ENCODE results near the gene FAM118A.
"Not testable (repeated sequence)": the region's sequence is repeated elsewhere in the genome, so short reads cannot be mapped to it uniquely, and the experiment has no call there.

FAM118A gene

GRCh38 chr22:45284705-45285262 is 24.9 kb upstream of the FAM118A start, which contains the start of gene UPK3A:
Gene UPK3A (plus strand): TSS chr22:45284949. CDS start chr22:45285014, 65 bp downstream.
- peak; percentile 67 for DNase-seq

GRCh38 chr22:45285263-45286058 is 24.3 kb upstream of the FAM118A start:
- no peak for DNase-seq

- no peak for DNase-seq
These were observed 22.7 kb upstream of the FAM118A start for GRCh38 chr22:45286854-45287551.

DNA sequence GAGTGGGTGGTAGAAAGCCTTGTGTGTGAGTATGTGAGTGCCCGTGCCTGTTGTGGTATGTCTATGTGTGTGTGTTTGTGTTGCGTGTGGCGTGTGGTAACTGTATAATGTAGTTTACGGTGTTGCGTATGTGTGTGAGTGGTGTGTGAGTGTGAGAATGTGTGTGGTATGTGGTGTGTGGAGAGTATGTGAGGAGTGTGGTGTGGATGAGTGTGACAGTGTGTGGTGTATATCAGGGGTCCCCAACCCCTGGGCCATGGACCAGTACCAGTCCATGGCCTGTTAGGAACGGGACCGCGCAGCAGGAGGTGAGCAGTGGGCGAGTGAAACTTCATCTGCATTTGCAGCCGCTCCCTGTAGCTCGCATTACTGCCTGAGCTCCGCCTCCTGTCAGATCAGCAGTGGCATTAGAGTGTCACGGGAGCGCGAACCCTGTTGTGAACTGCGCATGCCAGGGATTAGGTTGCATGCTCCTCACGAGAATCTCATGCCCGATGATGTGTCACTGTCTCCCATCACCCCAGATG is 19.3 kb upstream of the FAM118A start:
- DNase-seq: no peak

GRCh38 chr22:45291061-45291930 is 18.4 kb upstream of the FAM118A start:
- no peak for DNase-seq

- DNase-seq: no peak
These were observed 17.8 kb upstream of the FAM118A start for GRCh38 chr22:45291931-45292290.

- no peak for DNase-seq
These were observed 16.8 kb upstream of the FAM118A start for GRCh38 chr22:45292731-45293442.

GRCh38 chr22:45294030-45294429 is 15.7 kb upstream of the FAM118A start:
- DNase-seq: no peak

DNA sequence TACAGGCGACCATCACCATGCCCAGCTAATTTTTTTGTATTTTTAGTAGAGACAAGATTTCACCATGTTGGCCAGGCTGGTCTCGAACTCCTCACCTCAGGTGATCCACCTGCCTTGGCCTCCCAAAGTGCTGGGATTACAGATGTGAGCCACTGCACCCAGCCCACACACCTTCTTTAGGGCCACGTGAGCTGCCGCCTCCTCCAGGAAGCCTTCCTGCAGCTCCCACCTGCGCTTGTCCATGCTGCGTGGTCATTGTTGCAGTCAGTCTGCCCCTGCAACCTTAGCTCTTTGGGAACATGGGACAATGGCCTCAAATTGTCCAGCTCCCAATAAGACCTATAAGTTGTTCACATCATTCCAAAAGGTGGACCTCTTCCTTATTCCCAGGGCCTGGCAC is 14.7 kb upstream of the FAM118A start:
- DNase-seq: not testable (repeated sequence)

DNA sequence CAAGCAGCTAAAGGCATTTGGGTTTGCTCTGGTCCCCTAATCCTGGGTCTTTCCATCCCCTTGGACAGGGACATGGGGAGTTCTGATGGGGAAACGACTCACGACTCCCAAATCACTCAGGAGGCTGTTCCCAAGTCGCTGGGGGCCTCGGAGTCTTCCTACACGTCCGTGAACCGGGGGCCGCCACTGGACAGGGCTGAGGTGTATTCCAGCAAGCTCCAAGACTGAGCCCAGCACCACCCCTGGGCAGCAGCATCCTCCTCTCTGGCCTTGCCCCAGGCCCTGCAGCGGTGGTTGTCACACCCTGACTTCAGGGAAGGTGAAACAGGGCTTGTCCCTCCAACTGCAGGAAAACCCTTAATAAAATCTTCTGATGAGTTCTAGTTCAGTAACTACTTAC is 14.2 kb upstream of the FAM118A start:
- DNase-seq: no peak

- no peak for DNase-seq
These were observed 13.0 kb upstream of the FAM118A start for GRCh38 chr22:45296628-45297297.

GRCh38 chr22:45298934-45299505 is 10.7 kb upstream of the FAM118A start:
- no peak for DNase-seq

- DNase-seq: no peak
These were observed 7.0 kb upstream of the FAM118A start for GRCh38 chr22:45302751-45303150.

- DNase-seq: no peak
These were observed 6.6 kb upstream of the FAM118A start for GRCh38 chr22:45303181-45303580.

- no peak for DNase-seq
These were observed 4.8 kb upstream of the FAM118A start for GRCh38 chr22:45304971-45305370.

DNA sequence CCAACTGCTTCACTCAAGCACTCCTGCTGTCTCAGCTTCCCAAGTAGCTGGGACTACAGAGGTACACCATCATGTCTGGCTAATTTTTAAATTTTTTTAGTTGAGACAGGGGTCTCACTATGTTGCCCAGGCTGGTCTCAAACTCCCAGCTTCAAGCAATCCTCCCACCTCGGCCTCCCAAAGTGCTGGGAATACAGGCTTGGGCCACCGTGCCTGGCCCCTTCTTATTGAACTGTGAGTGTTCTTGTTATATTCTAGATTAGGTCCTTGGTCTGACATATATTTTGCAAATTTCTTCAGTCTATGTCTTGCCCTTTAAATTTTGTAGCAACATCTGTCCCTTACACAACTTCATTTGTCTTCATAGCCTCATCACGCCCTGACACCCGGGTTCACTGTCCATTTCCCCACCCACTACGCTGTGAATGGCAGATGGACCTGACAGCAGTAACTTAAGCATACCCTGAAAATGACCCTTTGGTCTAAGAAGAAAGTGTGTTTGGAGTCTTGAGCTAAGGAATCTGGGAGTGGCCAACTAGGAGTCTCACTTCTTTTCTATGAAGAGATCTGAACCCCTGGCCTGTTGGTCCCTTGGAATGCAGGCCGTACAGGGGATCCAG is 4.2 kb upstream of the FAM118A start:
- no peak for DNase-seq

DNA sequence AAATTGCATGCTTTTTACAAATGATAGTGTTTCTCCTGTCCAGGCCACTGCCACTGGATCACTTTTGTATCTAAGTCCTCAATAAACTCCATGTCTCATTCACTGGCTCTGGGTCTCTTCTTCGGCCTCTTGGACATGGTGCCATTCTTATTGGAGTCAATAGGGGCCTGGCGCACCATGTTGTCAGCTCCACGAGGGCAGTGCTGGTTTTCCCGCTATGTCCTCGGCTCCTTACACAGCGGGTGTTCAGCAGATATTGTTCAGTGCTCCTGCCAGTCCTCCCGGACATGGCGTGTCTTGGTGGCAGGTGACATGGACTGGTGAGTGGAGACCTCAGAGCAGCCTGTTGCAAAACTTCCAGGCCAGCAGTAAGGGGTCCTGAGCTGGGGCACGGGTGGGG is 3.6 kb upstream of the FAM118A start:
- no peak for DNase-seq

GRCh38 chr22:45308391-45308956 is 1.3 kb upstream of the FAM118A start:
- DNase-seq: no peak

GRCh38 chr22:45308957-45309421 is 745 bp upstream of the FAM118A start:
- DNase-seq: no peak

- DNase-seq: peak; percentile 53
These were observed 720 bp downstream of the FAM118A start for GRCh38 chr22:45310331-45310976.
